Breast epithelium (tissue), 3 donors: Measurements from ENCODE around the gene PLSCR3.

Experiments
- POLR2A ChIP-seq: fragments of 450-650 bp; IDR thresholded peaks from one replicate; pipeline ENCODE4 v1.6.1; 2016; ENCODE audit warnings: antibody characterized with exemption, mild to moderate bottlenecking, moderate library complexity
- POLR2AphosphoS5 ChIP-seq, 3 donors: sonication (generic); formaldehyde crosslinking; IDR thresholded peaks; one replicate each; pipeline ENCODE4 v1.6.1; 2017; ENCODE audit warnings: antibody characterized with exemption in 3 of 3

GRCh38 chr17:7418472-7419152, 24.3 kb upstream of the PLSCR3 start:
- TF ChIP-seq POLR2A, result no peak
- TF ChIP-seq POLR2AphosphoS5 (IDR thresholded peaks at IDR 0.05), result no peak
